Fibroblast of skin of right quadriceps (primary cell): ENCODE measurements around the gene PCDHGA7.
A peak's percentile ranks its signal among the peaks of the same experiment; 100 is the strongest.
"Not testable (repeated sequence)": the region's sequence is repeated elsewhere in the genome, so short reads cannot be mapped to it uniquely, and the experiment has no call there.

ENCODE experiments used
- DNase-seq: peaks from one replicate; pipeline ENCODE4 v3.0.0-alpha.2; 2013

PCDHGA7 gene

GRCh38 chr5:141398608-141399007 is 16.1 kb downstream of the PCDHGA7 start:
- DNase-seq: no peak

DNA sequence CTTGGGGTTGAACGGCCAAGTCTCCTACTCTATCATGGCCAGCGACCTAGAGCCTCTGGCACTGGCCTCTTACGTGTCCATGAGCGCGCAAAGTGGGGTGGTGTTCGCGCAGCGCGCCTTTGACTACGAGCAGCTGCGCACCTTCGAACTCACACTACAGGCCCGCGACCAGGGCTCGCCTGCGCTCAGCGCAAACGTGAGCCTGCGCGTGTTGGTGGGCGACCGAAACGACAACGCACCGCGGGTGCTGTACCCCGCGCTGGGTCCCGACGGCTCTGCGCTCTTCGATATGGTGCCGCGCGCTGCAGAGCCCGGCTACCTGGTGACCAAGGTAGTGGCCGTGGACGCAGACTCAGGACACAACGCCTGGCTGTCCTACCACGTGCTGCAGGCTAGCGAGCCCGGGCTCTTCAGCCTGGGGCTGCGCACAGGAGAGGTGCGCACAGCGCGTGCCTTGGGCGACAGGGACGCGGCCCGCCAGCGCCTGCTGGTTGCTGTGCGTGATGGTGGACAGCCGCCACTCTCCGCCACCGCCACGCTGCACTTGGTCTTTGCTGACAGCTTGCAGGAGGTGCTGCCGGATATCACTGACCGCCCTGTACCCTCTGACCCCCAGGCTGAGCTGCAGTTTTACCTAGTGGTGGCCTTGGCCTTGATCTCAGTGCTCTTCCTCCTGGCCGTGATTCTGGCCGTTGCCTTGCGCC is 17.2 kb downstream of the PCDHGA7 start:
- DNase-seq: no peak

GRCh38 chr5:141402553-141403243 is 20.2 kb downstream of the PCDHGA7 start, which contains the start of gene PCDHGA9:
Gene PCDHGA9, plus strand, starts transcription at chr5:141402778. Its CDS starts 175 bp downstream, at chr5:141402953.
- DNase-seq: peak; percentile 35

- DNase-seq: no peak
These were observed 20.8 kb downstream of the PCDHGA7 start for GRCh38 chr5:141403387-141403786.

DNA sequence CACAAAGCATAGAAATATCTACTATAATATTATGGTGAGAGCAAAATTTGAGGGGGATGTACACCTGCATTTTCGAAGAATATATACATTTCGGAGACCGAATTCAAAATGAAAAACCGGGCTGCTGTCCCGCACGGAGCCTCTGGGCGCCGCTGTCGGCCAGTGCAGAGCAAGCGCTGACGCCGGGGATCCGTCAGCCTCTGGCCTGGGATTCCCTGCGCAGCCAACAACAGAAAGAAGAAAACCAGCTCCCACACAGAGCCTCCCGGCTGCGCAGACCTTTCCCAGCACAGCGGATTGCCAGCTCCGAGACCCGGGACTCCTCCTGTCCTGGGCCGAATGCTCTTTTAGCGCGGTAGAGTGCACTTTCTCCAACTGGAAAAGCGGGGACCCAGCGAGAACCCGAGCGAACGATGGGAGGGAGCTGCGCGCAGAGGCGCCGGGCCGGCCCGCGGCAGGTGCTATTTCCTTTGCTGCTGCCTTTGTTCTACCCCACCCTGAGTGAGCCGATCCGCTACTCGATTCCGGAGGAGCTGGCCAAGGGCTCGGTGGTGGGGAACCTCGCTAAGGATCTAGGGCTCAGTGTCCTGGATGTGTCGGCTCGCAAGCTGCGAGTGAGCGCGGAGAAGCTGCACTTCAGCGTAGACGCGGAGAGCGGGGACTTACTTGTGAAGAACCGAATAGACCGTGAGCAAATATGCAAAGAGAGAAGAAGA is 25.4 kb downstream of the PCDHGA7 start, which contains the start of gene PCDHGB6:
PCDHGB6 (plus strand) TSS at position 232 of the 716 bp plus-strand sequence; CDS start at position 414, 182 bp downstream.
- DNase-seq: peak; percentile 46

GRCh38 chr5:141409598-141410306 is 27.2 kb downstream of the PCDHGA7 start:
- DNase-seq: no peak

GRCh38 chr5:141411575-141411974 is 29.0 kb downstream of the PCDHGA7 start:
- no peak for DNase-seq

- DNase-seq: peak; percentile 75
These were observed 30.5 kb downstream of the PCDHGA7 start, which contains the start of gene PCDHGA10 for GRCh38 chr5:141412854-141413539. Gene PCDHGA10, plus strand, starts transcription at chr5:141412987. Its CDS starts 189 bp downstream, at chr5:141413176.

- no peak for DNase-seq
These were observed 31.1 kb downstream of the PCDHGA7 start for GRCh38 chr5:141413540-141414069.

DNA sequence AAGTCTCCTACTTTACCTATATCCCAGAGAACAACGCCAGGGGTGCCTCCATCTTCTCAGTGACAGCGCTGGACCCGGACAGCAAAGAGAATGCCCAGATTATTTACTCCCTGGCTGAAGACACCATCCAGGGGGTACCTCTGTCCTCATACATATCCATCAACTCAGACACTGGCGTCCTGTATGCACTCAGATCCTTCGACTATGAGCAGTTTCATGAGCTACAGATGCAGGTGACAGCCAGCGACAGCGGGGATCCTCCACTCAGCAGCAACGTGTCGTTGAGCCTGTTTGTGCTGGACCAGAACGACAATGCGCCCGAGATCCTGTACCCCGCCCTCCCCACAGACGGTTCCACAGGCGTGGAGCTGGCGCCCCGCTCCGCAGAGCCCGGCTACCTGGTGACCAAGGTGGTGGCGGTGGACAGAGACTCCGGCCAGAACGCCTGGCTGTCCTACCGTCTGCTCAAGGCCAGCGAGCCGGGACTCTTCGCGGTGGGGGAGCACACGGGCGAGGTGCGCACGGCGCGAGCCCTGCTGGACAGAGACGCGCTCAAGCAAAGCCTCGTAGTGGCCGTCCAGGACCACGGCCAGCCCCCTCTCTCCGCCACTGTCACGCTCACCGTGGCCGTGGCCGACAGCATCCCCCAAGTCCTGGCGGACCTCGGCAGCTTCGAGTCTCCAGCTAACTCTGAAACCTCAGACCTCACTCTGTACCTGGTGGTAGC is 32.2 kb downstream of the PCDHGA7 start:
- not testable (repeated sequence) for DNase-seq

DNA sequence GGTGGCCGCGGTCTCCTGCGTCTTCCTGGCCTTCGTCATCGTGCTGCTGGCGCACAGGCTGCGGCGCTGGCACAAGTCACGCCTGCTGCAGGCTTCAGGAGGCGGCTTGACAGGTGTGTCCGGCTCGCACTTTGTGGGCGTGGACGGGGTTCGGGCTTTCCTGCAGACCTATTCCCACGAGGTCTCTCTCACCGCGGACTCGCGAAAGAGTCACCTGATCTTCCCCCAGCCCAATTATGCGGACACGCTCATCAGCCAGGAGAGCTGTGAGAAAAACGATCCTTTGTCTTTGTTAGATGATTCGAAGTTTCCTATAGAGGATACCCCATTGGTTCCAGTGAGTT is 32.7 kb downstream of the PCDHGA7 start:
- DNase-seq: not testable (repeated sequence)

DNA sequence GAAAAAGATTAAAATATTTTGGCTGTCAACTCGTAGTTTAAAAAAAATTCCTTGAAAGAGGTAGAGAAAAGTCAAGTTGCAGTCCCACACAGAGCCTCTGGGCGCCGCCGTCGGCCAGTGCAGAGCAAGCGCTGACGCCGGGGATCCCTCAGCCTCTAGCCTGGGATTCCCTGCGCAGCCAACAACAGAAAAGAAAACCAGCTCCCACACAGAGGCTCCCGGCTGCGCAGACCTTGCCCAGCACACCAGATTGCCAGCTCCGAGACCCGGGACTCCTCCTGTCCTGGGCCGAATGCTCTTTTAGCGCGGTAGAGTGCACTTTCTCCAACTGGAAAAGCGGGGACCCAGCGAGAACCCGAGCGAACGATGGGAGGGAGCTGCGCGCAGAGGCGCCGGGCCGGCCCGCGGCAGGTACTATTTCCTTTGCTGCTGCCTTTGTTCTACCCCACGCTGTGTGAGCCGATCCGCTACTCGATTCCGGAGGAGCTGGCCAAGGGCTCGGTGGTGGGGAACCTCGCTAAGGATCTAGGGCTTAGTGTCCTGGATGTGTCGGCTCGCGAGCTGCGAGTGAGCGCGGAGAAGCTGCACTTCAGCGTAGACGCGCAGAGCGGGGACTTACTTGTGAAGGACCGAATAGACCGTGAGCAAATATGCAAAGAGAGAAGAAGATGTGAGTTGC is 35.1 kb downstream of the PCDHGA7 start, which contains the start of gene PCDHGB7:
PCDHGB7 (plus strand) TSS at position 184 of the 679 bp plus-strand sequence; CDS start at position 367, 183 bp downstream.
- DNase-seq: peak; percentile 83

GRCh38 chr5:141419074-141419880 is 36.7 kb downstream of the PCDHGA7 start:
- DNase-seq: no peak

- DNase-seq: peak; percentile 74
These were observed 38.4 kb downstream of the PCDHGA7 start, which contains the start of gene PCDHGA11 for GRCh38 chr5:141420855-141421488. Gene PCDHGA11, plus strand, starts transcription at chr5:141421051. Its CDS starts 177 bp downstream, at chr5:141421228.

DNA sequence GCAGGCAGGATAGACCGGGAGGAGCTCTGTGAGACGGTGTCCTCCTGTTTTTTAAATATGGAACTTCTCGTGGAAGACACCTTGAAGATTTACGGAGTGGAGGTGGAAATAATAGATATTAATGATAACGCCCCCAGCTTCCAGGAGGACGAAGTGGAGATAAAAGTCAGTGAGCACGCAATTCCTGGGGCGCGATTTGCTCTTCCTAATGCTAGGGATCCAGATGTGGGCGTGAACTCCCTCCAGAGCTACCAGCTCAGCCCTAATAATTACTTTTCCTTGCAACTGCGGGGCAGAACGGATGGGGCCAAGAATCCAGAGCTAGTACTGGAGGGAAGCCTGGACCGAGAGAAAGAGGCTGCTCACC is 38.9 kb downstream of the PCDHGA7 start:
- DNase-seq: no peak

GRCh38 chr5:141422742-141423291 is 40.3 kb downstream of the PCDHGA7 start:
- no peak for DNase-seq

GRCh38 chr5:141427783-141428426 is 45.4 kb downstream of the PCDHGA7 start:
- no peak for DNase-seq
